HFFc6 (cell line): ENCODE results near the gene FABP3. TPM values are rescaled to one million over a fixed set of nuclear protein-coding genes. Genes with fewer than 3 reads are reported as not detected.

Experiments used
- DNase-seq: peaks from one replicate; pipeline ENCODE4 v3.0.0-alpha.2; 2018
- H3K27ac Mint-ChIP-seq: 2 replicates; pipeline ENCODE4 v1.8.0; 2020; ENCODE audit warnings: mild to moderate bottlenecking, mixed read lengths
- H3K27me3 Mint-ChIP-seq: 2 replicates; pipeline ENCODE4 v1.8.0; 2021; ENCODE audit warnings: mild to moderate bottlenecking, moderate library complexity, mixed read lengths; ENCODE audit not compliant: insufficient read depth
- H3K36me3 Mint-ChIP-seq: 2 replicates; pipeline ENCODE4 v1.8.0; 2021; ENCODE audit warnings: low read depth, mixed read lengths
- H3K4me1 Mint-ChIP-seq: 2 replicates; pipeline ENCODE4 v1.8.0; 2020; ENCODE audit warnings: low read depth, mixed read lengths
- H3K4me3 Mint-ChIP-seq: 2 replicates; pipeline ENCODE4 v1.8.0; 2020; ENCODE audit warnings: mild to moderate bottlenecking, moderate library complexity, mixed read lengths
- H3K9me3 Mint-ChIP-seq: 2 replicates; pipeline ENCODE4 v1.8.0; 2020; ENCODE audit warnings: mild to moderate bottlenecking, mixed read lengths
- CTCF ChIP-seq: fragments of 200-600 bp; sonication (generic); IDR thresholded peaks from 2 replicates; pipeline ENCODE4 v1.5.0; 2021; ENCODE audit warnings: antibody characterized with exemption, mild to moderate bottlenecking
- long read RNA-seq: library from polyadenylated mRNA; unstranded; transcript quantifications from one replicate; pipeline ENCODE4 v2.0.0, GENCODE V29; 2019
- total RNA-seq, 6 experiments: library from RNA; stranded (reverse); fragmentation: NEBNext Ultra II Directional; extraction: Animal tissue kit (Norgen Biotek cat#: 25700); gene quantifications; 2 replicates in 1 of 6; 3 replicates in 5 of 6; pipeline ENCODE4 v1.2.3, GENCODE V29; 2021

FABP3 gene
- 1 to 10 TPM; 1.4 to 3.3 (median 2.2) TPM for total RNA-seq
- long read RNA-seq, partial matches to known transcripts, result 0 of 2 reads
- long read RNA-seq, other reads (novel, unspliced or antisense), result 0 of 2 reads

- no peak for TF ChIP-seq CTCF
- Mint-ChIP-seq H3K27ac (peak within 1 kb of the TSS; percentile 88), H3K27me3 (peaks cover 4% of the 10 kb centered on the region), H3K4me1 (peaks cover 54% of the 10 kb centered on the region), H3K9me3 (no peaks in the 10 kb centered on the region), H3K4me3 (peak within 1 kb of the TSS; percentile 87), H3K36me3 (no peaks in the 10 kb centered on the region; the same call in 1 of the 2 replicates)
- peak; percentile 57 for DNase-seq
Observed at GRCh38 chr1:31373056-31373896, at the start of gene FABP3. TSS of gene FABP3 (minus strand) at chr1:31373076. CDS start at chr1:31373014, 62 bp downstream.

- no peaks in the 10 kb centered on the region for H3K9me3 Mint-ChIP-seq
- peak overlapping the region; percentile 88 for H3K27ac Mint-ChIP-seq
- no peaks in the 10 kb centered on the region for H3K27me3 Mint-ChIP-seq
Observed at GRCh38 chr1:31421371-31422040, 48.6 kb upstream of the FABP3 start.

GRCh38 chr1:31420716-31421115, 47.8 kb upstream of the FABP3 start:
- no peak overlapping the region for H3K27ac Mint-ChIP-seq
- H3K36me3 Mint-ChIP-seq, result peaks cover 22% of the 10 kb centered on the region
- H3K4me3 Mint-ChIP-seq, result no peak overlapping the region
- no peak for DNase-seq
- H3K9me3 Mint-ChIP-seq, result no peaks in the 10 kb centered on the region
- peaks cover 55% of the 10 kb centered on the region for H3K4me1 Mint-ChIP-seq
- no peak for TF ChIP-seq CTCF
- H3K27me3 Mint-ChIP-seq, result no peaks in the 10 kb centered on the region

More at GRCh38 chr1:31421371-31422040, 48.6 kb upstream of the FABP3 start:
- peaks cover 48% of the 10 kb centered on the region for H3K4me1 Mint-ChIP-seq
- DNase-seq, result peak; percentile 30
- H3K36me3 Mint-ChIP-seq, result peaks cover 15% of the 10 kb centered on the region
- no peak overlapping the region; the same call in 1 of the 2 replicates for H3K4me3 Mint-ChIP-seq
- TF ChIP-seq CTCF, result peak; percentile 72

- no peaks in the 10 kb centered on the region for H3K9me3 Mint-ChIP-seq
Observed at GRCh38 chr1:31418626-31419323, 45.9 kb upstream of the FABP3 start.

More at GRCh38 chr1:31418626-31419323, 45.9 kb upstream of the FABP3 start:
- no peak for TF ChIP-seq CTCF
- no peaks in the 10 kb centered on the region for H3K27me3 Mint-ChIP-seq
- H3K4me1 Mint-ChIP-seq, result peaks cover 74% of the 10 kb centered on the region
- no peak overlapping the region; the same call in 1 of the 2 replicates for H3K4me3 Mint-ChIP-seq
- H3K27ac Mint-ChIP-seq, result peak overlapping the region; percentile 38
- peaks cover 29% of the 10 kb centered on the region for H3K36me3 Mint-ChIP-seq
- no peak for DNase-seq
